Measurements from ENCODE around the gene C11orf24.

Gene C11orf24

DNA sequence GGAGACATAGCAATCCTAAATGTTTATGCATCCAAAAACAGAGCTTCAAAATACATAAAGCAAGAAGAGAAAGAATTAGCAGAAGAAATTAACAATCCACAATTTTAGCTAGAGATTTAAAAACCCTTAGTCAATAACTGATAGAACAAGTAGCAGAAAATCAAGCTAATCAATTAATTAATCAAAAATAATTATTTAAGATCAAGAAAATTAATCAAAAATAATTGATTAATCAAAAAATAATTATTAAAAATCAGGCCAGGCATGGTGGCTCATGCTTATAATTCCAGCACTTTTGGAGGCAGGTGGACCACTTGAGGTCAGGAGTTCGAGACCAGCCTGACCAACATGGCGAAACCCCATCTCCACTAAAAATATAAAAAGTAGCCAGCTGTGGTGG, 29.2 kb downstream of the C11orf24 start:
- H3K9me2 ChIP-seq (replicated peaks; ENCODE audit: insufficient read depth, low read length) = no peaks in the 10 kb centered on the region
- H3K4me2 ChIP-seq (ENCODE audit: low read depth, low read length) = no peak overlapping the region
- no peak overlapping the region for H3K4me3 ChIP-seq (ENCODE audit: low read length)
- no peaks in the 10 kb centered on the region for H3K79me2 ChIP-seq (ENCODE audit: low read length)
- H4K20me1 ChIP-seq (ENCODE audit: insufficient read depth, low read length) = no peaks in the 10 kb centered on the region
- no peak overlapping the region for H2AFZ ChIP-seq (ENCODE audit: low read length)
- H3K4me1 ChIP-seq (ENCODE audit: low read length) = no peaks in the 10 kb centered on the region
- no peak overlapping the region for H3K9ac ChIP-seq (ENCODE audit: low read length)
- no peaks in the 10 kb centered on the region for H3F3A ChIP-seq (ENCODE audit: insufficient read depth, low read length)
- no peaks in the 10 kb centered on the region for H3K9me3 ChIP-seq (replicated peaks; ENCODE audit: insufficient read depth, low read length)
- no peak overlapping the region for H3K27ac ChIP-seq (ENCODE audit: low read length)
- TF ChIP-seq, protein P1, sequence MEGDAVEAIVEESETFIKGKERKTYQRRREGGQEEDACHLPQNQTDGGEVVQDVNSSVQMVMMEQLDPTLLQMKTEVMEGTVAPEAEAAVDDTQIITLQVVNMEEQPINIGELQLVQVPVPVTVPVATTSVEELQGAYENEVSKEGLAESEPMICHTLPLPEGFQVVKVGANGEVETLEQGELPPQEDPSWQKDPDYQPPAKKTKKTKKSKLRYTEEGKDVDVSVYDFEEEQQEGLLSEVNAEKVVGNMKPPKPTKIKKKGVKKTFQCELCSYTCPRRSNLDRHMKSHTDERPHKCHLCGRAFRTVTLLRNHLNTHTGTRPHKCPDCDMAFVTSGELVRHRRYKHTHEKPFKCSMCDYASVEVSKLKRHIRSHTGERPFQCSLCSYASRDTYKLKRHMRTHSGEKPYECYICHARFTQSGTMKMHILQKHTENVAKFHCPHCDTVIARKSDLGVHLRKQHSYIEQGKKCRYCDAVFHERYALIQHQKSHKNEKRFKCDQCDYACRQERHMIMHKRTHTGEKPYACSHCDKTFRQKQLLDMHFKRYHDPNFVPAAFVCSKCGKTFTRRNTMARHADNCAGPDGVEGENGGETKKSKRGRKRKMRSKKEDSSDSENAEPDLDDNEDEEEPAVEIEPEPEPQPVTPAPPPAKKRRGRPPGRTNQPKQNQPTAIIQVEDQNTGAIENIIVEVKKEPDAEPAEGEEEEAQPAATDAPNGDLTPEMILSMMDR (IDR thresholded peaks at IDR 0.05; ENCODE audit: low read length) = no peak
- no peak for TF ChIP-seq EZH2 (optimal IDR thresholded peaks at IDR 0.05; ENCODE audit: low read depth, low read length)
- no peak for TF ChIP-seq EZH2phosphoT487 (IDR thresholded peaks at IDR 0.05; ENCODE audit: low read length)
- H3K36me3 ChIP-seq (replicated peaks; ENCODE audit: insufficient read depth, low read length) = no peaks in the 10 kb centered on the region
- DNase-seq = no peak
- no peaks in the 10 kb centered on the region for H3K27me3 ChIP-seq (replicated peaks; ENCODE audit: insufficient read depth, low read length)

- no peak overlapping the region for H3K9ac ChIP-seq (ENCODE audit: low read length)
- H3K27ac ChIP-seq (ENCODE audit: low read length) = no peak overlapping the region
- H3K4me2 ChIP-seq (ENCODE audit: low read depth, low read length) = no peak overlapping the region
- no peaks in the 10 kb centered on the region for H4K20me1 ChIP-seq (ENCODE audit: insufficient read depth, low read length)
- H3K9me3 ChIP-seq (replicated peaks; ENCODE audit: insufficient read depth, low read length) = no peaks in the 10 kb centered on the region
- H3K9me2 ChIP-seq (replicated peaks; ENCODE audit: insufficient read depth, low read length) = no peaks in the 10 kb centered on the region
- no peaks in the 10 kb centered on the region for H3K36me3 ChIP-seq (replicated peaks; ENCODE audit: insufficient read depth, low read length)
- no peak overlapping the region for H2AFZ ChIP-seq (ENCODE audit: low read length)
- no peak for TF ChIP-seq EZH2phosphoT487 (IDR thresholded peaks at IDR 0.05; ENCODE audit: low read length)
- TF ChIP-seq, protein P1 (IDR thresholded peaks at IDR 0.05; ENCODE audit: low read length) = no peak
- no peak for TF ChIP-seq EZH2 (optimal IDR thresholded peaks at IDR 0.05; ENCODE audit: low read depth, low read length)
- no peak overlapping the region for H3K4me3 ChIP-seq (ENCODE audit: low read length)
- H3K4me1 ChIP-seq (ENCODE audit: low read length) = no peaks in the 10 kb centered on the region; the same call in 1 of the 2 replicates
- H3F3A ChIP-seq (ENCODE audit: insufficient read depth, low read length) = peaks cover 6% of the 10 kb centered on the region
- H3K79me2 ChIP-seq (ENCODE audit: low read length) = no peaks in the 10 kb centered on the region
- H3K27me3 ChIP-seq (replicated peaks; ENCODE audit: insufficient read depth, low read length) = no peaks in the 10 kb centered on the region
- no peak for DNase-seq
Measured at GRCh38 chr11:68231621-68232020, 40.2 kb downstream of the C11orf24 start.

- no peak for DNase-seq
- Histone ChIP-seq H3K4me1 (ENCODE audit: low read length) (no peaks in the 10 kb centered on the region; the same call in 1 of the 2 replicates), H2AFZ (ENCODE audit: low read length) (no peak overlapping the region), H3K27me3 (replicated peaks; ENCODE audit: insufficient read depth, low read length) (no peaks in the 10 kb centered on the region), H3K4me2 (ENCODE audit: low read depth, low read length) (no peak overlapping the region), H4K20me1 (ENCODE audit: insufficient read depth, low read length) (no peaks in the 10 kb centered on the region), H3K9me3 (replicated peaks; ENCODE audit: insufficient read depth, low read length) (no peaks in the 10 kb centered on the region), H3K9me2 (replicated peaks; ENCODE audit: insufficient read depth, low read length) (no peaks in the 10 kb centered on the region), H3K4me3 (ENCODE audit: low read length) (no peak overlapping the region), H3F3A (ENCODE audit: insufficient read depth, low read length) (peaks cover 3% of the 10 kb centered on the region), H3K79me2 (ENCODE audit: low read length) (no peaks in the 10 kb centered on the region), H3K27ac (ENCODE audit: low read length) (no peak overlapping the region), H3K9ac (ENCODE audit: low read length) (no peak overlapping the region), H3K36me3 (replicated peaks; ENCODE audit: insufficient read depth, low read length) (no peaks in the 10 kb centered on the region)
- TF ChIP-seq, protein P1 (IDR thresholded peaks at IDR 0.05; ENCODE audit: low read length) = no peak
- TF ChIP-seq EZH2phosphoT487 (IDR thresholded peaks at IDR 0.05; ENCODE audit: low read length) (no peak), EZH2 (optimal IDR thresholded peaks at IDR 0.05; ENCODE audit: low read depth, low read length) (no peak)
Measured at GRCh38 chr11:68229601-68230000, 42.2 kb downstream of the C11orf24 start.
